ENCODE data around the gene UTP25. TPM values are rescaled to one million over a fixed set of nuclear protein-coding genes. Genes with fewer than 3 reads are reported as not detected.

UTP25 gene
- total RNA-seq, 1 donor from 2014 or later = 2.4 TPM

- DNase-seq = no peak
- intact Hi-C loops (cut with micrococcal nuclease) = loop anchor here (10.0 kb wide), 1 partner anchor 115 kb away; no protein-coding TSS in a partner anchor
Measured at GRCh38 chr1:209869291-209870149, 41.7 kb downstream of the UTP25 start.

DNA sequence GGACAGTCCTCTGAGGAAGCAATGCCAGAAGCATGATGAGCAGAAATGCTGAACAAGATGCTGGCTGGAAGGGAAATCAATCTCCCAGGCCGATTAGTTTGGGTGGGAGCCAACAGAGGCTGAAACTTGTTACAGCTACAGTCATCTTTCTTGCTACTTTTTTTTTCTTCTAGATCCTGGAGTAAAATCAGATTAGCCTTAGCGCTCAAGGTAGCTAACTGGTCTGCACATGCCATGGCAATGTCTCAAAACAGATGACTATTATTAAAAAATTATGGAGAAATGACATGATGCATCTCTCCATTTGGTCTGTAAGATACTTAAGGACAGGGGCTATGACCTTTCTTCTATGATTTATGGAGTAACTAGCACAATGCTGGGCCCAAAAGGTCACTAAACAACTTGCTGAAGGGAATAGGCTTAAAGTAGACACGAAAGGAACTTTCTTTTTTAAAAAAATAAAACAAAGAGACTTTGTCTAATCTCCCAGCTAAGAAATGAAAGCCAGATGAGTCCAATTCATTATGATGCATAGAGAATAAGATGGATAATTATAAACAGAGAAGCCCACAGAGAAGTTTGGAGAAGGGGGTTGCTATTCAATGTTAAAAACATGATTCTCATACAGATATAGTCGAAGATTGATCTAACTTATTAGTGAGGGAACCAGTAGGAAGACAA is 42.5 kb downstream of the UTP25 start:
- intact Hi-C loops (cut with micrococcal nuclease) = no loop called here

More at GRCh38 chr1:209869291-209870149, 41.7 kb downstream of the UTP25 start:
- no peak overlapping the region for H3K4me3 ChIP-seq
- no peaks in the 10 kb centered on the region for H3K36me3 ChIP-seq
- no peaks in the 10 kb centered on the region for H3K4me1 ChIP-seq
- TF ChIP-seq, protein P1, sequence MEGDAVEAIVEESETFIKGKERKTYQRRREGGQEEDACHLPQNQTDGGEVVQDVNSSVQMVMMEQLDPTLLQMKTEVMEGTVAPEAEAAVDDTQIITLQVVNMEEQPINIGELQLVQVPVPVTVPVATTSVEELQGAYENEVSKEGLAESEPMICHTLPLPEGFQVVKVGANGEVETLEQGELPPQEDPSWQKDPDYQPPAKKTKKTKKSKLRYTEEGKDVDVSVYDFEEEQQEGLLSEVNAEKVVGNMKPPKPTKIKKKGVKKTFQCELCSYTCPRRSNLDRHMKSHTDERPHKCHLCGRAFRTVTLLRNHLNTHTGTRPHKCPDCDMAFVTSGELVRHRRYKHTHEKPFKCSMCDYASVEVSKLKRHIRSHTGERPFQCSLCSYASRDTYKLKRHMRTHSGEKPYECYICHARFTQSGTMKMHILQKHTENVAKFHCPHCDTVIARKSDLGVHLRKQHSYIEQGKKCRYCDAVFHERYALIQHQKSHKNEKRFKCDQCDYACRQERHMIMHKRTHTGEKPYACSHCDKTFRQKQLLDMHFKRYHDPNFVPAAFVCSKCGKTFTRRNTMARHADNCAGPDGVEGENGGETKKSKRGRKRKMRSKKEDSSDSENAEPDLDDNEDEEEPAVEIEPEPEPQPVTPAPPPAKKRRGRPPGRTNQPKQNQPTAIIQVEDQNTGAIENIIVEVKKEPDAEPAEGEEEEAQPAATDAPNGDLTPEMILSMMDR (IDR thresholded peaks at IDR 0.05; ENCODE audit: borderline replicate concordance) = no peak
- H3K27ac ChIP-seq (replicated peaks) = no peak overlapping the region
- peaks cover 20% of the 10 kb centered on the region for H3K9me3 ChIP-seq (replicated peaks)
- H3K27me3 ChIP-seq (ENCODE audit: low read depth) = peaks cover 50% of the 10 kb centered on the region

GRCh38 chr1:209871006-209871405 is 43.2 kb downstream of the UTP25 start:
- Histone ChIP-seq H3K27ac (replicated peaks) (no peak overlapping the region), H3K27me3 (ENCODE audit: low read depth) (peaks cover 49% of the 10 kb centered on the region), H3K4me3 (no peak overlapping the region), H3K36me3 (no peaks in the 10 kb centered on the region), H3K4me1 (no peaks in the 10 kb centered on the region), H3K9me3 (replicated peaks) (peaks cover 20% of the 10 kb centered on the region)
- intact Hi-C loops (cut with micrococcal nuclease) = no loop called here
- no peak for DNase-seq
- TF ChIP-seq, protein P1 (IDR thresholded peaks at IDR 0.05; ENCODE audit: borderline replicate concordance) = no peak

More for the DNA sequence above, 42.5 kb downstream of the UTP25 start:
- TF ChIP-seq, protein P1 (IDR thresholded peaks at IDR 0.05; ENCODE audit: borderline replicate concordance) = no peak
- H3K4me3 ChIP-seq = no peak overlapping the region
- H3K4me1 ChIP-seq = no peaks in the 10 kb centered on the region
- no peaks in the 10 kb centered on the region for H3K36me3 ChIP-seq
- no peak for DNase-seq
- H3K9me3 ChIP-seq (replicated peaks) = peaks cover 20% of the 10 kb centered on the region
- no peak overlapping the region for H3K27ac ChIP-seq (replicated peaks)
- H3K27me3 ChIP-seq (ENCODE audit: low read depth) = peaks cover 47% of the 10 kb centered on the region

DNA sequence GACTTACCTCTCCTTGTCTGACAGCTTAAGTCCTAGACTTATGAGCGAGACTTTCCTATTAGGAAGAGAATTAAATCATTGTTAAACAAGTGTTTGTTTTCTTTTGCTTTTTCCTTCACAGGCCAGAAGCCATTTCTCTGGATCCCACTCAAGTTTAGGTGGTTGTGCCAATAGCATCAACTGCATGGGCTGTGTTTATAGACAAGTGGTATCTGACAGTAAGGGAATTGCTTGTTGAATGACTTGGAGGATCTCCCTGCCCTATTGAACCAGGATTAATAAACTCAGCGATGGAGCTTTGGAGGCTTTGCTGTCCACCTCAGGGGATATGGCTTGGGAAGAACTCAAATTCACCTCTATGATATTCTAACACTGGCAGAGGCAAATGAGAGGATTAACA is 43.7 kb downstream of the UTP25 start:
- Histone ChIP-seq H3K27ac (replicated peaks) (no peak overlapping the region), H3K36me3 (no peaks in the 10 kb centered on the region), H3K4me1 (no peaks in the 10 kb centered on the region), H3K27me3 (ENCODE audit: low read depth) (peaks cover 53% of the 10 kb centered on the region), H3K4me3 (no peak overlapping the region), H3K9me3 (replicated peaks) (peaks cover 16% of the 10 kb centered on the region)
- DNase-seq = no peak
- TF ChIP-seq, protein P1 (IDR thresholded peaks at IDR 0.05; ENCODE audit: borderline replicate concordance) = no peak
- intact Hi-C loops (cut with micrococcal nuclease) = no loop called here

- intact Hi-C loops (cut with micrococcal nuclease) = no loop called here
- TF ChIP-seq, protein P1 (IDR thresholded peaks at IDR 0.05; ENCODE audit: borderline replicate concordance) = no peak
- Histone ChIP-seq H3K9me3 (replicated peaks) (no peaks in the 10 kb centered on the region), H3K27me3 (ENCODE audit: low read depth) (peaks cover 61% of the 10 kb centered on the region), H3K36me3 (no peaks in the 10 kb centered on the region), H3K27ac (replicated peaks) (no peak overlapping the region), H3K4me1 (no peaks in the 10 kb centered on the region), H3K4me3 (no peak overlapping the region)
- DNase-seq = no peak
Measured at GRCh38 chr1:209873067-209873799, 45.5 kb downstream of the UTP25 start.
